Activated T-cell treated with anti-CD3 and anti-CD28 coated beads, Interleukin-2, amount 50 U/mL, for 48 hours (primary cell): ENCODE results near the gene MSMO1.
"Not testable (repeated sequence)": the region's sequence is repeated elsewhere in the genome, so short reads cannot be mapped to it uniquely, and the experiment has no call there.

Source experiments
- DNase-seq, 2 experiments: peaks; one replicate each; pipeline ENCODE4 v3.0.0-alpha.2; 2020

The MSMO1 gene

DNA sequence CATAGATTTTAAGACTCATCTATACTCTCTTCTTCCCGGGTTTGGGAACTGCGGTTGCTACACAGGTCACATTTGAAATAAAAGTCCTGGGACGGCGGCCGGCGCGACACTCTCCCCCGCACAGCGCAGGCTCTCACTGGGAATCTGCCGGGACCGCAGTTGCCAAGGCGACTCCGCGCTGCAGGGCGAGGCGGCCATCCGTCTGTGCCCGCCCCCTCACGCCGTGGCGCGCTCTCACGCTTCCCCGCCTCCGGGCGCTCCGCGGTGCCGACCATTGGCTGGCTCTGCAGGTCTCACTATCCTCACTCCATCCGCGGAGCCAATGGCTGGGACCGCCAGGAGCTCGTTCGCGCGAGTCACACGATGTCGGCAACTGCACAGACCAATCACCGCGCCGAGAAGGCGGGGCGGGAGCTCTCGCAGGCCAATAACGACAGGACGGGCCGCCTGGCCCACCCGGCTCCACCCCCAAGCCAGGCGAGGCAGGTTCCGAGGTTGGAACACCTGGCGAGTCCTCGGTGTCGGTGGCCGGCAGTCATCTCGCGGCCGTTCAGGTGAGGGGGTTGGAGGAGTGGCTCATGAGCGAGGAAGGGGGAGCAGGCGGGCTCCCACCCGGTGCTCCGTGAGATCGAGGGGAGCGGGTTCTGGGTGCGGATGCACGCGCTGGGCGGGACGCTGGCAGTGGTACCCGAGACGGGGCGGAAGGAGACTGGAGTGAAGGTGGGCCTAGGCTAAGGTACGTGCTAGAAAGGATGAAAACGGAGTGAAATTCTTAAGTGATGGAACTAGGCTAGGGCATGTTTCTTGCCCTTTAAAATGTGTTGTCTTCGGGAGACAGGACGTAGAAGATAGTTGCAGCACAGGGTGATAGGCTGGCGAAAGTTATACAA is at the start of gene MSMO1:
Gene MSMO1, plus strand, starts transcription at position 459 of the 890 bp plus-strand sequence. CDS start 5,702 bp downstream, outside the sequence.
- peak; percentile 97 to 98 for DNase-seq

DNA sequence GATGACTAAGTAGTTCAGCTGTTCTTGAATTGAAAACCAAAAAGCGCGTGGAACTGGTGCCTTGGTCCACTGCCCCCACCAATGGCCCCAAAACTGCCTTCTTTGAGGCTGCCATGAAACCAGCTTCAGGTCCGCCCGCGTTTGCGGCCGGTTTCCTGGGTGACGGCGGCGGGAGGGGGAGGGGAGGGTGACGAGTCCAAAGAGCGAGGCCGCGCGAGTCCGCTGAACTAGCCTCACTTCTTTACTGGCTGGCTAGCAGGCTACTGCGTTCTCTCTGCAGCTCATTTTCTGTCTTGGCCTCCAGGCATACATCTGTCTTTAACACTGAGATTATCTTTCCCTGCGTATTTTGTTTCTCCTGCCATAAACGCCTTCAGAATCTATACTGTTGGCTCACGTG is 47.9 kb upstream of the MSMO1 start:
- DNase-seq: not testable (repeated sequence)

DNA sequence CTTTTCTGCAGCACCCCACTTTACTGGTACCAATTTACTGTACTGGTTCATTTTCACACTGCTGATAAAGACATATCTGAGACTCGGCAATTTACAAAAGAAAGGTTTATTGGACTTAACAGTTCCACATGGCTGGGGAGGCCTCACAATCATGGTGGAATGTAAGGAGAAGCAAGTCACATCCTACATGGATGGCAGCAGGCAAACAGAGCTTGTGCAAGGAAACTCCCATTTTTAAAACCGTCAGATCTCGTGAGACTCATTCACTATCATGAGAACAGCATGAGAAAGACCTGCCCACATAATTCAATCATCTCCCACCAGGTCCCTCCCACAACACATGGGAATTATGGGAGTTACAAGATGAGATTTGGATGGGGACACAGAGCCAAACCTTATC is 42.8 kb upstream of the MSMO1 start:
- not testable (repeated sequence) for DNase-seq

DNA sequence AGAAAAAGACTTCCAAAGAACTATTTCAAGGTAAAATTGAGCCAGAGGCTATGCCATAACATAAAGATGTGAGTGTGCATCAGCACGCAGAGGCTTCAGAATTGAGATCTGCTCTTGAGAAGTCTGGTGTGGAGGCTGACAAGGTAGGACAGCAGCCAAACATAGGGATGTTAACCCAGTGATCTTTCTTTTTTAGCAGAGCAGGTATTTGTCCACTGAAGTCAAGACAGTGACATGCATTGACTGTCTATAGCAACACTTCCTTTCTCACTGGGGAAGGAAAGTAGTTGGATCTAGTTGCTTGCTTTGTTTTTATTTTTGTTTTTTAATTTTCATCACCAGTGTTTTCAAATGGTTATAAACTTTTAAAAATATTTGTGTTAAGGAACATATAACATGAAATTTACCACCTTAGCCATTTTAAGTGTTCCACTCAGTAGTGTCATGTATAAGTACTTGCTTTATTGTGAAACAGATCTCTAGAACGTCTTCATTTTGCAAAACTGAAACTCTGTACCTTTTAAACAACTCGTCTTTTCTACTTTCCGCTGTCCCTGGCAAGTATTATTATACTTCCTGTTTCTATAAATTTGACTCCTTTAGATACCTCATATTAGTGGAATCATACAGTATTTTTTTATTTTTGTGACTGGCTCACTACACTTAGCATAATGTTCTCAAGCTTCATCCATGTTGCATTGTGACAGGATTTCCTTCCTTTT is 40.7 kb upstream of the MSMO1 start:
- not testable (repeated sequence) for DNase-seq

- no peak for DNase-seq
Observed at GRCh38 chr4:165288226-165288625, 39.2 kb upstream of the MSMO1 start.

GRCh38 chr4:165288639-165289422 is 38.6 kb upstream of the MSMO1 start:
- no peak for DNase-seq

DNA sequence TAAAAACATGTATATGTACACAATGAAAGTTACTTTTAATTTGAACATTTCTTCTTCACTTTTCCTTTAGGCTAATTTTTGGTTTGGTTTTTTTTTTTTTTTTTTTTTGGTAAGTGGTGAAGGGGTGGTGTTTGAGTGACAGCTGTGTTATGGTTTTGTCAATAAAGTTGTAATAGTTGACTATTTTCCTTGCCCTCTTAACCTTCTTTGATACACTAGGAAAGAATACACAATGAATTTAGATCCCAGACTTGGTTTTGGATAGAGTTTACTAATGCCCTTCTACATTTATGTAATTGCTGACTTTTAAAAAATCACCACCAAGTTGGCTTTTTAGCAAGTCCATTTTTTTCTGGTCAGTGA is 38.1 kb upstream of the MSMO1 start:
- DNase-seq: no peak

- no peak for DNase-seq
Observed at GRCh38 chr4:165293061-165293460, 34.4 kb upstream of the MSMO1 start.

GRCh38 chr4:165293927-165294649 is 33.4 kb upstream of the MSMO1 start:
- no peak for DNase-seq

DNA sequence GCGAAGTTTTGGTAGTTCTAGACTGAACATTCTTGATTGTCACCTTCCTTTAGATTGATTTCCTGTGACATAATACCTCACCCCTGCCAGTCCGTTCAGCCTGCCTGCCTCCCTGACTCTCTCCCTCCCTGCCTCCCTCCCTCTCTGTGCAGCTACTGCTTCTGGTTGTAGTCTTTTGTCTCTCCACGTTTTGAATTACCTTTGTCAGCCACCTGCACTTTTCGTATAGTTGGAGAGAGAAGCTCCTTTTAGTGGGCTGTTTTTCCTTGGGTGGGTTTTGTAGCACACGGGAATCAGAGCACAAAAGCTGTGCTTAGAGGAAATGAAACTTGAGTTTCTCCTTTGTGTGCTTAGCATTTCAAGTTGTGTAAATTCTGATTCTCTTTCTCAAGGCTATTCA is 32.6 kb upstream of the MSMO1 start:
- no peak for DNase-seq

- DNase-seq: no peak
Observed at GRCh38 chr4:165297626-165298025, 29.8 kb upstream of the MSMO1 start.

DNA sequence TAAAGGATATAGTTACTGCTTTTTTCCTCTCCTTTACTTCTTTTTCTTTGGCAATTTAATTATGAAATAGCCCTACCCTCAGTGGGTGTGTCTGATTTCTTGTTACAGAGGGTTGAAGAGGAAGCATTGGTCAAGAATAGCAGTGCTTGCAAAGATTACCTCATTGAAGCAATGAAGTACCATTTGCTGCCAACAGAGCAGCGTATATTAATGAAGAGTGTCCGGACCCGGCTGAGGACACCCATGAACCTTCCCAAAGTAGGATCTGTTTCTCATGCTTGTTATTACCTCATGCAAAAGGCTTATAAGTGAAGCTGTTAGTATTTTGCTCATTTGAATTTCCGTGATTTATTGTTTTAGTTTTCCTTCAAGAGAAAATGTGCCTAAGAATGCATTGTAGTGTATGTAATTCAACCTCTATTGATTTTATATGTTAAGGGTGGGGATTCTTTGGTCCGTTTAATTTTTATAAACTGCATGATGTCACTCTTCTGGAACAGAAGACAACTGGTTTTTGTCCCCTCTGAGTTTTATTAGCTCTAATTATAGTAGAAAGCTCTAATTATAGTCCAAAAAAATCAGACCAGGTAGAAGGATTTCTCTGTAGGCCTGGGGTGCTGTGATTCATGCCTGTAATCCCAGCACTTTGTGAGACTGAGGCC is 27.9 kb upstream of the MSMO1 start:
- DNase-seq: no peak

- DNase-seq: no peak
Observed at GRCh38 chr4:165301833-165302232, 25.6 kb upstream of the MSMO1 start.

- no peak for DNase-seq
Observed at GRCh38 chr4:165302658-165303057, 24.8 kb upstream of the MSMO1 start.

DNA sequence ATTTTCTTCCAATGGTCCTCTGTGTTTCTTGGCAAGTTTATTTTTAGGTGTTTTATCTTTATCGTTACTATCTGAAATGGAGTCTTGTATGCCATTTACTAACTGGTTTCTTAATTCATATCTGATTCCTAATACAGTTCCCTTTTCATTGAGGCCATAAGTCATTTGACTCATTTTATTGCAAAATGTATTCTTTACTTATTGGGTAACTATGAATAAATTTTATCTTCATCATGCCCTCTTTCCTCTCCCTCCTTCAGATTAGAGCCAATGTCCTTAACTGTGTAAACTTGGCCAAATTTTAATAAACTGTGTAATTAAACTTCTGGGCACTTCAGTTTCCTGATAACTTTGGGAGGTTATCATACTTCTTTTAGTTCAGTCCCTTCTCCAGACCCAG is 19.3 kb upstream of the MSMO1 start:
- no peak for DNase-seq

DNA sequence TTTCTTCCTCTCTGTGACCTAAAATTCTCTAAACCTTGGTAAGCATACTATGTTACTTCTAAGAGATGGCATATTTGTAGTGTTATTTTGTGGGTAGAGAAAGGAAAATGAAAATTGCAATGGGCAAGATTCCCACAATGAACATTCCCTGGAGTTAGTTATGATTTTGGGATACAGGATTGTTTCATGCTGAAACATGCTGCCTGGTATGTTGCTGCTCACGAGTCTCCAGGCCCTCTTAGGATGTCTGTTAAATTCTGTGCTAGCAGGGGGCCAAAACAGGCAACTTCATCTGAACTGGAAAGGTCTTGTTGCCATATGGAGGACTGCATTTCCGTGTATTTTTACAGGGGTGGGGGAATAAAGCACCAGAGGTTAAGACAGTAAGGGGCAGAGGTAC is 18.9 kb upstream of the MSMO1 start:
- no peak for DNase-seq

DNA sequence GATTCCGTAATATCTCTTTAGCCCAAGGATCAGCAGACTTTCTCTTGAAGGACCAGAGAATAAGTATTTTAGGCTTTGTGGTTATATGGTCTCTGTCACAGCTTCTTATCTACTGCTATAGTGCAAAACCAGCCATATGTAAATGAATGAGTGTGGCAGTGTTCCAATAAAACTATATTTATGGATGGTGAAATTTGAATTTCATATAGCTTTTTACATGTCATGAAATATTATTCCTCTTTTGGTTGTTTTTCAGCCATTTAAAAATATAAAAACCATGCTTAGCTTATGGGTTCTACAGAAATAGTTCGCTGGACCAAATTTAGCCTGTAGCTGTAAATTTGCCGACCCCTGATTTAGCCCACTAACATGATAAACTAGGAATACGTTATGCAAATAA is 18.0 kb upstream of the MSMO1 start:
- DNase-seq: no peak

DNA sequence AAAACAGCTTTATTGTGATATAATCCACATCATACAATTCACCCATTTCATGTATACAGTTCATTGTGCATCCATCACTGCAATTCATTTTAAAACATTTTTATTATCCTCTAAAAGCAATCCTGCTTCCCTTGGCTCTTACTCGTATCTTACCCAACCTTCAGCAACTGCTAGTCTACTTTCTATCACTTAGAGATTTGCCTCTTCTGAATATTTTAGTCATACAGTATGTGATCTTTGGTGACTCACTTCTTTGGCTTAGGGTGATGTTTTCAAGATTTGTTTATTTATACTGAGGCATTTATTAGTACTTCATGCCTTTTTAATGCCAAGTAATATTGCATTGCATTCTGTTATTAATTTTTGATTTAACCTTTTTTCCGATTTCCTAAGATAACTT is 15.0 kb upstream of the MSMO1 start:
- no peak for DNase-seq

- DNase-seq: no peak
Observed at GRCh38 chr4:165319030-165319429, 8.4 kb upstream of the MSMO1 start.

GRCh38 chr4:165319509-165319908 is 8.0 kb upstream of the MSMO1 start:
- DNase-seq: no peak

GRCh38 chr4:165324236-165324917 is 3.1 kb upstream of the MSMO1 start:
- no peak for DNase-seq

- no peak for DNase-seq
Observed at GRCh38 chr4:165324918-165325304, 2.6 kb upstream of the MSMO1 start.
